ENCODE data around the gene STXBP5L.
"Not testable (repeated sequence)": the region's sequence is repeated elsewhere in the genome, so short reads cannot be mapped to it uniquely, and the experiment has no call there.

STXBP5L gene

GRCh38 chr3:121430664-121431215, 522.7 kb downstream of the STXBP5L start:
- DNase-seq (ENCODE audit: low read depth), result no peak

GRCh38 chr3:121431726-121432517, 523.9 kb downstream of the STXBP5L start:
- peak; percentile 48 for DNase-seq (ENCODE audit: low read depth)

GRCh38 chr3:121436074-121436473, 528.1 kb downstream of the STXBP5L start:
- DNase-seq (ENCODE audit: low read depth), result no peak

DNA sequence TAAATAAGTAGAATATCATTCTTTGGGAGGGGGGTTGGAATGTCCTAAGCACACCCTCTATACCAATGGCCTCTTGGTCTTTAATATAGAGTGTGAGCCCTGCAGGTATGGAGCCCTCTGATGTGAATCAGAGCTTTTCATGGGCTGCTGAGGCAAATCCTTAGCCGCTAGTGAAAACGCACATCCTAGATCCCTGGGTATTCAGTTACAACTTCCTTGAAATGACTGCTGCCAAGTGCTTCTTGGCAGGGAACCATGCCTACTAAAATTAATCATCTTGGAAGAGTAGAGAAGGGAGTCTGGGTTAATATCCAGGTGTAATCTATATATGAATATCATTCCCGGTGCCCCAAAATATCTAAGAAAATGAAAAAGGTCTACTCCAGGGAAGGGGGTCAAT, 528.6 kb downstream of the STXBP5L start:
- DNase-seq (ENCODE audit: low read depth), result no peak

GRCh38 chr3:121443456-121443855, 535.5 kb downstream of the STXBP5L start:
- DNase-seq (ENCODE audit: low read depth), result no peak

DNA sequence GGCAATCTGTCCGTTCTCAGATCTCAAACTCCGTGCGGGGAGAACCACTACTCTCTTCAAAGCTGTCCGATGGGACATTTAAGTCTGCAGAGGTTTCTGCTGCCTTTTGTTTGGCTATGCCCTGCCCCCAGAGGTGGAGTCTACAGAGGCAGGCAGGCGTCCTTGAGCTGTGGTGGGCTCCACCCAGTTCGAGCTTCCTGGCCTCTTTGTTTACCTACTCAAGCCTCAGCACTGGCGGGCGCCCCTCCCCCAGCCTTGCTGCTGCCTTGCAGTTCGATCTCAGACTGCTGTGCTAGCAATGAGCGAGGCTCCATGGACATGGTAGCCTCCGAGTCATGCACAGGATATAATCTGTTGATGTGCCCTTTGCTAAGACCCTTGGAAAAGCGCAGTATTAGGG, 543.7 kb downstream of the STXBP5L start:
- DNase-seq (ENCODE audit: low read depth), result not testable (repeated sequence)

DNA sequence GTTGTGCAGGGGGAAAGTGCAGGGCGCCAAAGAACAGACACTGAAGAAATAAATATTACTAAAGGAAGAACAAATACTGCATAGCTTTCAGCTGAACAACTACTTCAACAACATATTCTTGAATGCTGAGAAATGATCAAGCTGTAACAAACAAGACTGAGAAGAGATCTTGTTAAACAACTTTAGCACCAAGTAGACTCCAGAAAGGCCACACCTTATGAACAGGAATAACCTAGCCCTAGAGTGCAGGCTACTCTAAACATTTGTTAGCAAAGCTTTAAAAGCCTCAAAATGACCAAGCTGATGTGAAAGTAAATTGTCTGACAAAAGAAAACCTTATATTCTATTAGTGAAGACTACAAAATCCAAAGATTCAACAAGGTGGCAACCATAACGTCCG, 554.6 kb downstream of the STXBP5L start:
- no peak for DNase-seq (ENCODE audit: low read depth)

DNA sequence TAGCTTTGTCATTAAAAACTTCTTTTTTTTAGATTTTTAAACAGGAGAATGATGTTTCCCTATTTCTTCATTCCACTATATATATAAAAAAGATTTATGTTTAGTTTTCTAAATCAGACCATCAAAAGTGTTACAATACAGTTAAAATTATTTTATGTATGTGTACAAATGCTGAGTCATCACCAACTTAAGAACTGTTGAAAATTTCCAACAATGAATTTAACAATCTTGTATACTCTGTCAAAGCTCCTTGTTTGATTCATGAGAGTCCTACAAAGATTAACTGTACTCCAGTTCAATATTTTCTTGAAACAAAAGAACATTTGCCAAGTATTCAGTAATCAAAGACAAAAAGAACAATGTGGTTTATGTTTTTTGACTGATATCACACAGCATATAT, 555.7 kb downstream of the STXBP5L start:
- DNase-seq (ENCODE audit: low read depth), result no peak

DNA sequence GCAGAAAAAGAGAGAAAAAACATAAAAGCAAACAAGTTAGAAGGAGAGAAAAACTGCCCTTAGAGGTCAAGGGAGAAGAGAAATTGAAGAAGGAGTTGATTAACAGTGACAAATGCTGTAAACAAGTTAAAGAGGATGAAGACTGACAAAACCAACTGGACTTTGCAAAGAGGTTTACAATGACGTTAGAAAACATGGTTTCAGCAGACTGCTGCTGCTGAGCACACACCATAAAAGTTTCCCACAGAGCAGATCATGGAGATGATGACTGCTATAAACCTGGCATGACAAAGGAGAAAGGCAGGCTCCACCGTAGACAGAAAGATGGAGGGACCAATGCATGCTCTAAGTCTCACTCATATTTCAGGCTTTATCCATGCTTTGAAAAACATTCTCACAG, 559.1 kb downstream of the STXBP5L start:
- DNase-seq (ENCODE audit: low read depth), result no peak

DNA sequence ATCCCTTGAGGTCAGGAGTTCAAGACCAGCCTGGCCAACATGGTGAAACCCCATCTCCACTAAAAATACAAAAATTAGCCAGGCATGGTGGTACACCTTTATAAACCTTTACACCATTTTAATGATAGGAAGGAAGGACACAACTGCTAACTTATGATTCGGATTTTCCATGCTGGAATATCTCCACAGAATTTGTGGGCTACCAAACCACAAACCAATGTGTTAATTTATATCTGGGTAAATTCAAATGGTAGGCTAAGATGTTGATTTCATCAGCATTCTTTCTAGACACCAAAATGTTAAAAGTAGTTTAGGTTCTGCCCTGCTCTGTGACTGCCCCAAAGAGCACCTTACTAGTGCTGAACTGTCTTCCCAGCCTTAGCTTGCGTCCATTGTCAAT, 565.0 kb downstream of the STXBP5L start:
- no peak for DNase-seq (ENCODE audit: low read depth)

Measured in stimulated activated CD4-positive, alpha-beta T cell treated with anti-CD3 and anti-CD28 coated beads, Interleukin-2, amount 100 ng/mL, for 4 hours (primary cell).